GM19240 (cell line): ENCODE measurements around the gene SUCLA2.
"Not testable (repeated sequence)": the region's sequence is repeated elsewhere in the genome, so short reads cannot be mapped to it uniquely, and the experiment has no call there.

Experiments used
- DNase-seq: peaks from one replicate; pipeline ENCODE4 v3.0.0; 2011; ENCODE audit warnings: low spot score; ENCODE audit not compliant: insufficient read length

The SUCLA2 gene

DNA sequence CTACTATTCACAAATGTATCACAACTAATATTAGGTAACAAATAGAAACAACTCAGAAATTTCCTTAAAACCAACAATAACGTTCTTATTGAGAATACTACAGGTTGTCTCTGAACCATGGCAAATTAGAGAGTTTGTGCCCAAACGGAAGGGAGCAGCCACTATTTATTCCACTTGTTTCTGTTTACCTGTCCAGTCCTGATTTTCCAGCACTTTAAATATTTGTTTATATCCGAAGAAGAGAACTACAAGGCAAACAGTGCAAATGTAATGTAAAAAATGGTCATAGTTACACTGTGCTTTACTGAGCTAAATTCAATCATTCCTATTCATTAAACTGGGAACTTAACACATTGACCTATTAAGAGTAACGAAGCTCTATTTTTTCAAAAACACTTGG, 9.2 kb downstream of the SUCLA2 start:
- no peak for DNase-seq

DNA sequence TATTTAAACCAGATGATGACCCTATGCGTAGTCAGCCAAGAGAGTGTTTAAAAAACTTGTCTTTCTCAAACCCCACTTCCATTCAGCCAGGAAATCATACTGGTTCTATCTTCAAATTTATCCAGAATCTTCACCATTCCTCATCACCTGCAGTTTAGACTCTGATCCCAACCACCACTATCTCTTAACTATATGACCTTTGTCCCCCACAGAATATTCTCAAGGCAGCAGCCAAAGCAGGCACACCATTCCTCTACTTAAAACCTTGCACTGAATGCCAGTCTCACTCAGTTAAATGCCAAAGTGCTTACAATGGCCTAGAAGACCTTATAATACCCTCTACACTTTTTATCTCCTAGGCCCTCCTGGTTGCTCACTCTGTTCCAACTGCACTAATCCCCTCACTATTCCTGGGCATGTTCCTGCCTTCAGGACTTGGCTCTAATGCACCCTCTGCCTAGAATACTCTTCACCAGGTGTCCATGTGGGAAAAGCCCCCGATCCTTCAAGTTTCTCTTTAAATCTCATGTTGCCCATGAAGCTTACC, 10.1 kb downstream of the SUCLA2 start:
- no peak for DNase-seq

DNA sequence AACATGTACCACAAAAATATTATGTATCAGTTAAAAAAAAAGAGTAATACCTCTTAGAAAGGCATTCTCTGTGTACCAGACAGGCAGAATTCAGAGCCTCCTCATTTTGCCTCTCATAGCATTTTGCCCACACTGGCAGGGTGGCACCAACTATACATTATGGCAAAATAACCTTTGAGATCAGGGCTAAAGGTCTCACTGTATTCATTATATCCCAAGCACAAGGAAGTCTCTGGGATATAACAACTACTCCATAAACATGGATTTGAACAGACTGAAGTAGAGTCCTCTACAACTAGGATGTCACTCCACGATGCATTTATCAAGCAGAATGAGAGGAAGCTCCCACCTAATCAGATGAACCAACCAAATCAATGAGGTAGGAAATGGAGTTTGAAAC, 10.6 kb downstream of the SUCLA2 start:
- no peak for DNase-seq

DNA sequence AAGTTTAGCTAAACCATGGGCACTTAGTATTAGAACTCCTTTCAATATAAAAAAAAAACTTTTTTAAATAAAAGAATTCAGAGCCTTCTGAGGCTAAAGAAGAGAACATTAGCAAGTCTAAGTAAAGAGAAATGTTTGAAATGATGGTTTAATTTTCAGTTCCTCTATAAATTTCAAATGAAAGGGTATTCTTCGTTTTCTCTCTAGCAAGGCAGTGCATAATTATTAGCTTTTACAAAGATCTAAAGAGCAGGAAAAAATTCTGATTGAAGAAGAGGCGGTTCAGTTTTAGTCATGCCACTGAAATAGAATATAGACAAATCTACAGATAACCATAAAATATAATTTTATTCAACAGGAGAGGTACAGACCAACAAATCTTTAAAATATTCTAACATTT, 18.0 kb downstream of the SUCLA2 start:
- DNase-seq, result no peak

DNA sequence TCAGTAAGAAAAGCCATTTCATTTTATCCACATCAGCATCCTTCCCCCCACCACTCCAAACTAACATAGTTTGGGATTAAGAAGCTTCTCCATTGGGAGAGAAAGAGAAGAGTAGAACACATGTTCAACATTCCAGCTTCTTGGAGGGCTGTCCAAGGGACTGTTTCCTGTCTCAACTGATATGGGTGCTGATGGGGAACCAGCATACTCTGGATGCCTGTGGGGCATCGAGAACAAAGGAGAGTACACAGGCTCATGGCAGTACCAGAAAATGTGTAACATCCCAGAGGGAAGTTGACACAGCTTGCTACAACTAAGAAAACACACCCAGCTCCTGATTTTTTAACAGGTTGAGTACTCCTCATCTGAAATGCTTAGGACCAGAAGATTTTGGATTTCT, 24.7 kb downstream of the SUCLA2 start:
- DNase-seq, result no peak

DNA sequence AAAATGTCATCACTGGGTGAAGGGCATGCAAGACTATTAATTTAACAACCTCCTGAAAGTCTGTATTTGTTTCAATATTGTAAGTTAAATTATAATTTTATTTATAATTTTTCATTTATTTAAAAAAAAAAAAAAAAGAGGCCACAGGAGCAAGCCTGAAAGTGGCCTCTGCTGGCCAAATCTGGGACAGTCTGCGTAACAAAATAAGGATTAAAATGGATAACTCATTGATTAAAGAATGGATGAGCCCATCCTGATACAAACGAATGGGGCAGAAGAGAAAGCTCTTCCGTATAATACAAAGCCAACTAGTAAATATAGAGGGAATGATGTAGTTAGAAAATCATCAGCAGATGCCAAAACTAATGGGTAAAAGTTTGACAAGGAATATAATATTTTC, 36.2 kb downstream of the SUCLA2 start:
- no peak for DNase-seq

DNA sequence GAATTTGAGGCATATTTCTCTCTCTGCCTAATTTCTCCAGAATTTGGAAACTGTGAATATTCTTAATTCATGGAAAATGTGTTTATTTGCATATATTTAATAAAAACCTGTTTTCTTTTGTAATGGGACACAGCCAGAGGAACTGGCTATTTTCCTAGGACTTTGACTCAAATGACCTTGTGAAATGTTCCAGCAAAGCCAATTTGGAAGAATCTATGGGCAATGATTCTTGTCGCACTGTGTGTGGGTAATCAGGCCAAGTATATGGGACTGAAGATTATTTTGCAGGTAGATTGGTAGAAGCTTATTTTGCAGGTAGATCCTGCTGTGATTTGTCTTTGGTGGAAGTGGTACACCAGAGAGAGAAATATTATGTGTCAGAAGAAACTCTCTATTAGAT, 38.8 kb downstream of the SUCLA2 start:
- no peak for DNase-seq

DNA sequence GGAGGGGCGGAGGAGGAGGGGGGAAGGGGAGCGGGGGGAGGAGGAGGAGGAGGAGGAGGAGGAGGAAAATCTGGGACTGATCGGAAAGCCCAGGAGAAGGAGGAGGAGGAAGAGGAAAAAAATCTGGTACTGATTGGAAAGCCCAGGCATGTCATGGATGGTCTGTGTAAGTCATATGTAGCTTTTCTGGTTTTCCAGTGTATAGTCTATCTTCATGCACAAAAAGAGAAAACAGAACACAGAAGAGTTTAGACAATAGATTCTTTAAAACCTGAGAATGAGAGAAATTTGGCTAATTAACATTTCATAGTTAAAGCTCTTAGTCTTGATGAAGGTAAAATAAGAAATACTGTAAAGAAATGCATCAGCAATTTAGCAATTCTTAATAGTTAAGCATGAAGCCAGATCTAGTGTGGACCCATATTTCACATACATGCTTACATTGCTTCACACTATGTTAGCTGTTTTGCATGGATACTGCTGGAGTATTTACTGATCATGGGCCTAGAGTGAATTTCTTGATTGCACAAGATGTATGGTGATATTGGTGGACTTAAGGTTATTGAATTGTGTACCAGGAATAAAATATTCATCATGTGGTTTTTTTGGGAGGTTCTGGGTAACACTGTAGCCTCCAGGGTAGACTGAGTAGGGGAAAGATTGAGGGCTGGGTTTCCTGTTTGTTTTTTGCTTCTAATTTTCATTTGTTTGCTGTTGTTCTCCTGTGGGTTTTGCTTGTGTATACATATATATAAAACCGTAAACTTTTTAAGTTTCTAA, 41.4 kb downstream of the SUCLA2 start:
- no peak for DNase-seq

DNA sequence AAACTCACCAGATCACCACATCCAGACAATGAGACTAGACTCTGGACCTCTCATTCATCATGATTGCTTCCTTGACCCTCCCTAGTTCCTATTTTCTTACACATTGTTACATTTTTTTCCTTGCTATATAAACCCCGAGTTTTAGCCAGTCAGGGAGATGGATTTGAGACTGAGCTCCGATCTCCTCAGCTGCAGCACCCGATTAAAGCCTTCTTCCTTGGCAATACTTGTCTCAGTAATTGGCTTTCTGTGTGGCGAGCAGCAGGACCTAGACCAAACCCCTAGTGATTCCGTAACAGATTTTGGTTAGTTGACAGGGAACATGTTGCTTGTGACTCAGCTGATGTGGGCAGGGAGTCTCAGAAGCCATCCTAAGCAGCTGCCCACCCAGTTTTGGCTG, 44.0 kb downstream of the SUCLA2 start:
- no peak for DNase-seq

DNA sequence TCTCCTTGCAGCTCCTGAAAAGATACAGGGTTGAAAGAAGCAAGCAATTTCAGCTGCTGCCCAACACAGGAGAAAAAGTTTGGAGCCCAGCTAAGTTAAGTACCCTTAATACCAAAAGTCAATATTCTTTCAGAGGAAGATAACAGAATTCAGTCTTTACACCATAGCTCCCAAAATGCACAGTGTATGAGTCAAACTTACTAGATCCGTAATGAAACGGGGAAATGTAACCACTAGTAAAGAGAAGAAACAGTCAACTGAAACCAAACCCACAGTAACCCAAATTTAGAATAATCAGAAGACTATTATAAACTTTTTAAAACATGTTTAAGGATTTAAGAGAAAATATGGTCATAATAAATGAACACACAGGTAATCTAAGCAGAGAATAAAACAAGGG, 45.2 kb downstream of the SUCLA2 start:
- DNase-seq, result no peak

DNA sequence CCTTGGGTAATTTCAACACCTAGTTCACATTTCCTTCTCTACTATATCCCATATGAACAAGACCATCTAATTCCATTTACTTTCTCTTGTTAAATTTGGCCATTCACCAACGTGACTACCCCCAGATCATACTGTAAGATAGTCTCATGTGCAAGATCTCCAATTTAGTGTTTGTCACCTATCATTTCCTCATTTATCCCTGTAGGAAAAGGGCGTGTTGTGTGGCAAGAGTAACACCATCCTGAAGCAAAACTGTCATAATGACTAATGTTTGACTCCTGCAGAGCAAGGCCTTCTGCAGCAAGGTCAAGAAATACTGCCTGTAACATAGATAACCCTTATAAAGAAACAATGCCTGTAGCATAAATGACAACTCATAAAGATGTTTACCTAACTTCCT, 51.3 kb downstream of the SUCLA2 start:
- DNase-seq, result no peak

DNA sequence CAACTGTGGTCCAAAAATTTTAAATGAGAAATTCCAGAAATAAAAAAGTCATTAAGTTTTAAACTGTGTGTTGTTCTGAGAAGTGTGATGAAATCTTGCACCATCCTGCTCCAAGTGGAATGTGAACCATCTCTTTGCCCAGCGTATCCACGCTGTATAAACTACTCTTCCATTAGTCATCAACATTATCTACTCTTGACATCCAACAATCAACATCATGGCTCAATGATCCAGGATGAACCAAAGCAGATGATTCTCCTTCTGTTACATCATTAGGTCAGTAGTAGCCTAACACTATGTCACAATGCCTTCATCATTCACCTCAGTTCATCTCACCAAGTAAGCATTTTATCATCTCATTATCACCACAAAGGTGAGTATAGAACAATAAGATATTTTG, 55.3 kb downstream of the SUCLA2 start:
- DNase-seq, result no peak

DNA sequence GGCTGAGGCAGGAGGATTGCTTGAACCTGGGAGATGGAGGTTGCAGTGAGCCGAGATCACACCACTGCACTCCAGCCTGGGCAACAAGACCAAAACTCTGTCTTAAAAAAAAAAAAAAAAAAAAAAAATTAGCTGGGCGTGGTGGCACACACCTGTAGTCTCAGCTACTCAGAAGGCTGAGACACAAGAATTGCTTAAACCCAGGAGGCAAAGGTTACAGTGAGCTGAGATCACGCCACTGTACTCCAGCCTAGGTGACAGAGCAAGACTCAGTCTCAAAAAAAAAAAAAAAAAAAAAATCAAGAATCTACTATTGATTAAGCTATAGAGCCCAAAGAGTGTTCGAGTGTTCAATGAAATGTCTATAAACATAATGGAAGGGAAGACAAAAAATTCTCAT, 55.9 kb downstream of the SUCLA2 start:
- not testable (repeated sequence) for DNase-seq

DNA sequence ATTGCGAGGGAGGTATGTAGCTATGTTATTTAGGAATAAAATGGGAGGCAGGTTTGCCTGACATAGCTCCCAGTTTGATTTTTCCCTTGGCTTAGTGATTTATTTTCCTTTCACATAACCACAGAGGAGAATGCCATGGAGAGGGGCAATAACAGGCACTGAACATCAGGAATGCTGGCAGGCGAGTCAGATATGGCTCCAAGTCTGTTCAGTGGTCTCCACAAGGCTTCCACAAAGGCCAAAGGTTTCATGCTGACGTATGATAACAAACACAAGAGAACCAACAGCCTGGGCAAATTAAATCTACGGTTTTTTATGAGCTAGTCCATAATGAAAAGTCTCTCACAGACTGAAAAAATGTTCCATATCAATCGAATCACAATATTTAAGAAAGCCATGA, 66.7 kb downstream of the SUCLA2 start:
- no peak for DNase-seq

DNA sequence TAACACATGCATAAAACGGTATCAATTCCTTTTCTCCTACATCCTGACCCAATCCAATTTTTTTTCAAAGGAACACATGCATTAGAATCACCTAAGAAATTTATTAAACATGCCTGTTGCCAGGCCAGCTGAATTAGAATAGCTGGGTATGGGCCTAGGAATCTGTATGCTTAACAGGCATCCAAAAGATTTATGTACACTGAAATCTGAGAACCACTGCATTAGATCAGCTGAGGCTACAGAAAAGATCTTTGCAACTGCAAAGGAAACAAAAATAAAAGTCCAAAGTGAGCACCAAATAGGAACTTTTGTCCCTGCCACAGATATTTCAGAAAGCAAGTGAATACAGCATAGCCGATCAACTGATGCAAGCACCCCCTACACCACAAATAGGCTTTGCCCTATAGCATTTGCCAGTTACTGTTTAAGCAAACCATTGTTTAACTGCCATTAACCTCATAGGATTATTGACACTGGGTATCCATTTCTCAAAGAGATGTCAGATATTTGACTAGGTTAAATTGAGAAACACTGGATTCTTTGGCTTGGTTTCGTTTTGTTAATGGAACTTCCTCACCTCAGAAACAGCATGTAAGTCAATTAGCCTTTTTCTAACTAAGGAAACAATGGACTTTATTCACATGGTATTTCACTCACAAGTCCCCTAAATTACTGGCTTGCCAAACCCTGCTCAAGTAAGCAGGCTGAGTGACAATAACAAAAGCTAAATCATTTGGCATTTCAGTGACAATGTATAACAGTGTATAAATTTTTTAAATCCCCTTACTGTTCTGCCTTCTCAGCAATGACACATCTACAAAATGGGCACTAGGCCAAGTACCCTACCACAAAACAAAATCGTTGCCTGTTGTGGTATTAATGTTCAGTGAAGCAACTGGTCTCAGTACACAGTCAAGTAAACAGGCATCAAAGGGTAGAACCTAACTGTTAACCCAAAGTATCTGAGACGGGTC, 67.8 kb downstream of the SUCLA2 start:
- DNase-seq, result no peak

DNA sequence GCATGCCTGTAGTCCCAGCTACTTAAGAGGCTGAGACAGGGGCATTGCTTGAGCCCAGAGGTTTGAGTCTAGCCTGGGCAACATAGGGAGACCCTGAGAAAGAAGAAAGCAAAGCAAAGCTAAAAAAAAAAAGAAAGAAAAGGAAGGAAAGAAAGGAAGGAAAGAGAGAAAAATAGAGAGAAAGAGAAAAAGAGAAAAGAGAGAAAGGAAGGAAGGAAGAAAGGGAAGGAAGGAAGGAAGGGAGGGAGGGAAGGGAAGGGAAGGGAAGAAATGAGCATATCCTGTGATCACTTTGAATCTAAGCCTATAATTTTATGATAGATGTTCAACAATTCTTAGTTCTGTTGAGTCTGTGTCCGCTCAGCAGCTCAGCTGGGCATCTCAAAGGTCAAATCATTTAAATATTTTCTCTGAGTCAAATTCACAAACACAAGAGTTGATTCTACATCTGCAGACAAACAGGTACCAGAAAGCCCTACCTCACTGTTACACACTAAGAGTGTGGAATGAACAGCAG, 70.4 kb downstream of the SUCLA2 start:
- no peak for DNase-seq

DNA sequence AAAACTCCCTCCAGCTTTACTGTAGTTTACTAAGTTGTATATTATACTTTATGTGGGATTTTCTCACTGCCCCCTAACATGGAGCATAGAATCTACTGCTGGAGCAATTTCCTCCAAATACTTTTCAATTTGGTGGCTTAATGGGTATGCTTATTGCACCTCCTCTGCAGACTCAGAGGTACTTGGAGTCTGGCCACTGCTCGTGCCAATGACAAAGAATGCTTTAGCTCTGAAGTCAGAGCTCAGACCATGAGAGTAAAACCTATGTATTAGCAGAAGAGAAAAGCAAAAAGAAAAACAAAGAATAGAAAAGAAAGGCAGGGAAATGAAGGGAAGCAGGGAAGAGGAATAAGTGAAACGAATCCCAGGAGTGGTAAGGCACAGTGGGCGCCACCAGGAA, 71.9 kb downstream of the SUCLA2 start:
- DNase-seq, result no peak

DNA sequence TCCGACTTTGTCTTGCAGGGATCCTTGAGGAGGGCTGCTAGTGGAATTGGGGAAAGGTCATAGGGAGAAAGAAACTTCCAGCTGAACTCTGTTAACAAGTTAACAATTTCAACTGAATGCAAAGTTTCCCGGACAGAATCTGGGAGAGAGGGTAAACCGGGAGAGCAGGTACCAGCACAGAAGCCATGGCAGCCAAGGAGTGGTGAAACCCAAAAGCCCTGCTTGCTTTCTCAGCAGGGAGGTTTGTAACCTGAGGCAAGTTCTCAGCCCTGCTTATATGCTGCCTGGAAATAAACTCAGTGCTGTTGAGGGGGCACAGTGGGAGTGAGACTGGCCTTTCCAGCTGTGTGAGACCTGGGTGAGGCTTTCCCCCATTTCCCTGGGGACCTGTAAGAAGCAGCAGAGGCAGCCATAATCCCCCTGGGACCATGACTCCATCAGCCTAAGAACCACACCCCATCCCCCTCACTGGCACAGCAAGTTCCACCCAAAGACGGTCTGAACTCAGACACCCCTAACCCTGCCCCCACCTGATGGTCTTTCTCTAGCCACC, 84.0 kb downstream of the SUCLA2 start:
- no peak for DNase-seq

DNA sequence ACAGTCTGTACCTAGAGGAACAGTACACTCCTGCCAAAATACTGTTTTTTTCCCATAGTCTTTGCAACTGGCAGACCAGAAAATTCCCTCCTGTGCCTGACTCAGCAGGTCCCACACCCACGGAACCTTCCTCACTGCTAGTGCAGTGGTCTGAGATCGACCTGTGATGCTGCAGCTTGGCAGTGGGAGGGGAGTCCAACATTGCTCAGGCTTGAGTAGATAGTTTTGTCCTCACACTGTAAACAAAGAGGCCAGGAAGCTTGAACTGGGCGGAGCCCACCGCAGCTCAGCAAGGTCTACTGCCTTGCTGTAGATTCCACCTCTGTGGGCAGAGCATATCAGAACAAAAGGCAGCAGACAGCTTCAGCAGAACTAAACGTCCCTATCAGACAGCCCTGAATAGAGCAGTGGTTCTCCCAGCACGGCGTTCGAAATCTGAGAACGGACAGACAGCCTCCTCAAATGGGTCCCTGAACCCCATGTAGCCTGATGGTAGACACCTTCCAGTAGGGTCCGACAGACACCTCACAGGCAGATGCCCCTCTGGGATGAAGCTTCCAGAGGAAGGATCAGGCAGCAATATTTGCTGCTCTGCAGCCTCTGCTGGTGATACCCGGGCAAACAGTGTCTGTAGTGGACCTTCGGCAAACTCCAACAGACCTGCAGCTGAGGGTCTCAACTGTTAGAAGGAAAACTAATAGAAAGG, 92.7 kb downstream of the SUCLA2 start:
- no peak for DNase-seq

DNA sequence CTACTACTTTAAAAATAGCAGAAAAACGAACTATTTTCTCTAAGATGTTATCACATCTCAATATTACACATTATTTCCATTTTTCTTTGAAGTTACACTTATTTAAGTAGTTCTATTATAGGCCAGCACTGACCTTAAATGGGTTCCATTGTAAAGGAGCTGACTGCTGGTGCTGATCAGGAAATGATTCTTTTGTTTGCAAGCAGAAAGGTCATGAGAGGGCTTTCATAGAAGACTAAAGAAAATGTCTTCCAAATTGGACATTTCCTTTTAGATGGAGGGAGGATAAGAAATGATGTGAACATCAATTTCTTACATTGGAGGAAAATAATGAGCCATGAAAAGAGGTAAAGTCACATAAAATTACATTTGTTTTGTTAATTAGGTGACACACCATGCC, 96.2 kb downstream of the SUCLA2 start:
- DNase-seq, result no peak

DNA sequence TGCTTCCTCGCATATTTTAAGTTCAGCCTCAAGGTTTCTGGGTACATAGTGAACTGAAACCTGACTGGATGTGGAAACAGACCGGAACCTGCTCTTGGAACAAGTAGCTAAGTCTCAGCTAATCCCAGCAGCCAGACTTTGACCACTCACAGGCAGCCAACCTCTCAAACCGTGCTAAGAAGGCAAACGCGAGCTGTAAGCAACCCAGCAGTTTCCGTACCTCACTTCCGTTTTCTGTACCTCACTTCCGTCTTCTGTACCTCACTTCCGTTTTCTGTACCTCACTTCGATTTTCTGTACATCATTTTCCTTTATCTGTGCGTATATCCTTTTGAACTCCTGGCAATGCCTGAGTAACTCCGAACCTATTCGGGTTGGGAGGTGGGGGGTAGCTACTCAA, 96.8 kb downstream of the SUCLA2 start:
- no peak for DNase-seq
